HG02623 (cell line): ENCODE results near the gene TENM4.

ENCODE experiments used
- ATAC-seq: cut with Tn5 transposase; IDR thresholded peaks from one replicate; pipeline ENCODE4 v1.9.1; 2021; ENCODE audit warnings: moderate library complexity; ENCODE audit not compliant: unreplicated experiment

Gene TENM4

GRCh38 chr11:78801161-78801884 is 639.5 kb downstream of the TENM4 start:
- no peak for ATAC-seq

GRCh38 chr11:78800756-78801155 is 640.1 kb downstream of the TENM4 start:
- ATAC-seq: no peak

- ATAC-seq: no peak
Observed at GRCh38 chr11:78800096-78800690, 640.6 kb downstream of the TENM4 start.

DNA sequence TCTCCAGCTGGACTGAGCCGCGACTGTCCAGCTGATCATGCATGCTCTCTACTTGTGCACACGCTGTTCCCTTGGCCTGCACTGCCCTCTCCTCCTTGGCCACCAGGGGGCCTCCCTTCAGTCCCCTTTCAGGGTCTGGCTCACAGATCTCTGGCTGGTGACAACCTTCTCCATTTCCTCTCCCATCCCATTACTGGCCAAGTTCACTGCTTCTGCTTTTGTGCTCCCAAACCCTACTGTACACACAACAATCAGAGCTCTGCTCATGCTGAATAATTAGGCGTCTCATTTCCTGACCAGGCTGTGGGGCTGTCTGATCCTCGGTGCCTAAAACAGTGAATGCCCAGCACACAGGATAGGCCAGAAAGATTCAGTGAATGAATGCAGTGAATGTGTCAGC is 642.2 kb downstream of the TENM4 start:
- ATAC-seq: peak; percentile 86

DNA sequence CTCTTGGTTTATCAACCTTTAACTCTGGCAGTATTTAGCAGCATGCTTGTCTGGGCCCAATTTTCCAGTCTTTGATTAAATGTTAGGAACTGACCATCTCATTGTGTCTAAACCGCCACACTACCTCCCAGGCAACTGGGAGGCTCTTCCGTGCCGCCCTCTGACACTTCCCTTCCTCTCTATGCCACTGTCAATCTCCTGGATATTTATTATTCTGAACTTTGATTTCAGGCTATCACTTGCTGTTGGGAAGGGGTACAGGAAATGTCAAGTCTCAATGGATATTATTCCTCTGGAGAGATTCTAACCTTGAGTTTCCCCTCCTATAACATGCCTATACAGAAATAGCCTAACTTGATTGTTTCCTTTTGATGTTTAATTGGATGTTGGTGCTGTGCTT is 643.3 kb downstream of the TENM4 start:
- no peak for ATAC-seq

GRCh38 chr11:78796956-78797355 is 643.9 kb downstream of the TENM4 start:
- ATAC-seq: no peak

GRCh38 chr11:78795621-78796261 is 645.1 kb downstream of the TENM4 start:
- ATAC-seq: no peak

DNA sequence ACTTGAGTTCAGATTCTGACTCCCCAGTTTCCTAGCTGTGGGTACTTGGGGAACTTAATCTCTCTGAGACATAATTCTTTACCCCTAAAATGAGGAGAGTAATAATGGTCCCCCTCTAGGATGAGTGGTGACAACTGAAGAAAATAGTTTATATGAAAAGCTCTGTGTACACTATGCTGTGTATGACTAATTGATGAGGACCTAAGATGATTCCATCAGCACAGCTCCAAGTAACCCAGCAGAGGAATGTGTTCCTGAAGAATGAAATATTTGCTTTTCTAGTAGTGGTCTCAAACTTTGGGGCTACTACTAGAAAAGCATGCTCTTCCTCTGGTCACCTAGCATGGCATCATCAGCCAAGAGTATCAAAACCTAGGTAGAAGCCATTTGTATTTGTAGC is 648.9 kb downstream of the TENM4 start:
- no peak for ATAC-seq

- ATAC-seq: no peak
Observed at GRCh38 chr11:78791254-78791653, 649.6 kb downstream of the TENM4 start.

DNA sequence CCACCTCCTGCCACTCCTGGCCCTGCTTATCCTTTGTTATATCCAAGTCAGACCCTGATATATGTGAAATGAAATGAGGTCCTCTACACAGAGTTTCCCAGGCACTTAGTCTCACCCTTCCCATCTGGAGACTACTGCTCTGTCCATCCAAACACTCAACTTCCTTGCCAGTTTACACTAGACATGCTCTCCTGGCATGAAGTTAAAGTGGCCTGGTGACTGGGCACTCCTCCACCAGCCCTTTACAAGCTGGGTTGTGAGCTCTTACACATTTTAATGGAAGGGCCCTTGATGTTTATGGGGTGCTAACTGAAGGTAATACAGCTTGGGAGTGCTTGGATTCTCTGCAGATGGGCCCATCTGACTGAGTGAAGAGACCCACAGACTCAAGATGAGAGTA is 650.0 kb downstream of the TENM4 start:
- no peak for ATAC-seq

- no peak for ATAC-seq
Observed at GRCh38 chr11:78789375-78789774, 651.5 kb downstream of the TENM4 start.

DNA sequence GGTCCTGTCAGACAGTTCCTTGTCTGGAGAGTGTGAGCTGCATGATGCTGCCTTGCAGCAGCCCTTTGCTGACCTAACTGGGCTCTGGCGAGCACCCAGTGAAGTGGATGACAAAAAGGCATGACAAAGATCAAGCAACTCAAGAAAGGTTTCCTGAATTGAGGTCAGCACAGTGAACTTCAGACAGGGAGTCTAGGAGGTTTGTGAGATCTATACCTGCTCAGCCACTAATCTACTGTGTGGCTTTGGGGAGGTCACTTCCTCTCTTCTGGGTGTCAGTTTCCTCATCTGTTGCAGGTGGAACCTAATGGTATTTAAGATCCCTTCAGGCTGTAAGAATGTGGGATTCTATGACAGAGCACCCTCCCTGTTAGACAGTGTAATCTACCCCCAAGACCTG is 652.3 kb downstream of the TENM4 start:
- no peak for ATAC-seq

DNA sequence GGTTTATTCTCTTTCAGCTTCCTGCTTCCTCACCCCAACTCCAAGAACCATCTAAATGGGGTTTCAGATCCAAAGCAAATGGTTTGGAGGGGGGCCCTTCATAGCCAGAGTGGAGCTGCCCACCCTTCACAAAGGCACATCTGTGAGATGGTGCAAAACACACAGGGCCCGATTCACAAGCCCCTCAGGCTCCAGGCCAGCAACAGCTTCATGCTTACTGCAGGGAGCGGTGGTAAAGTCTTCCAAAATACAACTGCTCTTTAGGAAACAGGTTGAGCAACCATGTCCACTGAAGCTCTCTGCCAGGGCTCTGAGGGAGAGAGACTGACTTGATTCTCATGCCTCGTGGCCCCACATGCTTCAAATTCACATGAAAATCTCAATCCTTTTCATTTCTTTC is 653.1 kb downstream of the TENM4 start:
- ATAC-seq: no peak

GRCh38 chr11:78786746-78787145 is 654.1 kb downstream of the TENM4 start:
- ATAC-seq: no peak

DNA sequence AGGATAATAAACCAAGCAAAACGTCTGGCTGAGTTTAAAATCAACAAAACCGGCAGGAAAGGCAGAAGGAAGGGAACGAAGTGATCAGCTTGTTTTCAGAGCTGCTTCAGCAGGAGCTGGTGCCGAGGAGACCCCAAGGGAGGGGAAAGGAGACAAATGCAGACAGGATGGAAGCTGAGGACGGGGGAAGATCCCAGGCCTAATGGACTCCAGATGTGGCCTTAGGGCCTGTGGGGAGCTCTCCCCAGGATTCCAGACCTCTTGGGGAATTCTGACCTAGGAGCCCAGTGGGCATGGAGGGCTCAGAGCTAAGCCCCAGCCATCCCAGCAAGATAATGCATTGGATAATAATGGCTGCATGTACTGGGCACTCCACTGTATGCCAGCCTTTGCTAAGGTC is 654.7 kb downstream of the TENM4 start:
- no peak for ATAC-seq

DNA sequence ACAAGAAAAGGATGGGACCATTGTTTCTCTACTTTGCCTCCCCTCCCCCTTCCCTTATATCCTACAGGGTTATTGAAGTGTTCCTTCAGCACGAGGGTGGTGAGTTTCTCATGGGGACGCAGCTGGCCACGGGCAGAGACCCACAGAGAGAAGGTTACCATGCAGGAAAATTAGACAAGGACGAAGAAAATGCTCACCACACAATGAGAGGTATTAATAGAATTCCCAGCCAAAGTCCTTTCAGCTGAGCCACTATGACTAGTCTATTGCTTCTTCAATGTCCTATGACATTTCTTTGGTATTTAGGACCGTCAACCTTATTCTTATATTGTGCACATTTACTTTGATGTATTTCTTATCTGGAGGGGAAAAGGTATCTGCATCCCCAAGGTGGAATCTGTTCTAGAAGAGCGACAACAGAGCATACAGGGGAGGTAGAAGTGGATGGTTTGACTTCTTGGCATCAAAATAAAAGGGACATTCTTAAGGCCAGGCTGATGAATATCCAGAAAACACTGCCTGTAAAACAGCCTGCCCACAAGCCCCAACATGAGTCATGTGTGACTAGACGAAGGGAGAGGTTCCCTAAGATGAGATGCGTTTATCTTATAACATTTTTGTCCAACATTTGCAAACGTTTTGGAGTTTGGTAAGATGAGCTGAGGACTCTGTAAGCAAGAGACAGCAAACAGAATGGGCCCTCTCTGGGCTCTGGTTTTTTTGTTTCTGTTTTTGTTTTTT is 656.3 kb downstream of the TENM4 start:
- no peak for ATAC-seq

DNA sequence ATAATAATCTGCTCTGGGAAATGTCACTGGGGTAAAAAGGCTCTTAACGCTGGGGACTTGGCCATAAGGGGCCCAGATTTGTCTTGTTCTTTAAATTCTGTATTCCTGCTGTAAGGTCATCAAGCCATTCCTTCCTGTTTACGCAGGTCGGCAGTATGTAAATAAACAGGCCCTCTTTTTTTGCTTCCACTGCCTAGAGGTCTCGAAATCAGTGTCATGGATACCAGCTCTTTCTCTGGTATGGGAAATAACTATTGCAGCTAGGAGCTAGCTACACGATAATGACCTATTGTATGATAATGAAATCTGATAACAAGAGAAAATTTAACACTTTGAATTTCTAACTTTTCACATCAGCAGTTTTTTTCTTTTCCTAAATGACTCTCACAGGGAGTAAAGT is 657.0 kb downstream of the TENM4 start:
- no peak for ATAC-seq

- ATAC-seq: no peak
Observed at GRCh38 chr11:78783301-78783700, 657.5 kb downstream of the TENM4 start.

GRCh38 chr11:78782725-78783124 is 658.1 kb downstream of the TENM4 start:
- no peak for ATAC-seq

GRCh38 chr11:78780889-78781288 is 659.9 kb downstream of the TENM4 start:
- ATAC-seq: no peak

DNA sequence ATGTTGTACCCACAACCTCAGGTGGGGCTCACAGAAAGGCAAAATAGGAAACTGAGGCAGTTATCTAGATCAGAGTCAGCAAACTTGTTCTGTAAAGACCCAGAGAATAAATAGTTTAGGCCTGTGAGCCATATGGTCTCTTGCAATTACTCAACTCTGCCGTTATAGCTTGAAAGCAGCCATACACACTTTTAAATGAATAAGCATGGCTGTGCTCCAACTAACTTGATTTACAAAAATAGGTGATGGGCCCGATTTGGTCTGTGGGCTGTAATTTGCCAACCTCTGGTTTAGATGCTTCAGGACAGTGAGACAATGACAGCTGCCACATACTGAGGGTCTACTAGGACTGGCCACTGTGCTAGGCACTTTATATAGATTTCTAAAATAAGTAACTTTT is 667.3 kb downstream of the TENM4 start:
- no peak for ATAC-seq

DNA sequence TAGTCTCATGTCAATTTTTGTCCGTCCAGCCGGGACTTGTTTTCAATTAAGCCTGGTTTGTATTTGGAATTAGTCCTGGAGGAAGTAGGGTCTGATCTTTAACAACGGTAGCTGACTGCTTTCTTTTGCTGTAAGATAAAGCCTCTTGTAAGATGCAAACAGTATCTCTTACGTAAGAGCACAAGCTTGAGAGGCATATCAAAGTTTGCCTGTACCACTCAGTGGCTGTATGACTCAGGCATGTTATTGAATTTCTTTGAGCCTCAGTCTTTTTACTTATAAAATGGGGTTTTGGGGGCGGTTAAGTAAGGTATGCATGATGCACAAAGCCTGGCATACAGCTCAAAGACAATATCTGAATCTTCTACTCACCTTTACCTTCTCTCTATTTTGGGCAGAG is 667.8 kb downstream of the TENM4 start:
- no peak for ATAC-seq
